ENCODE data around the gene SIPA1L3. TPM values are rescaled to one million over a fixed set of nuclear protein-coding genes. Genes with fewer than 3 reads are reported as not detected.
A peak's percentile ranks its signal among the peaks of the same experiment; 100 is the strongest.

SIPA1L3 gene
- total and polyA plus RNA-seq, 2 of the 13 experiments (the other 11 are each of a cell fraction or from before 2014, with no cell fraction given), result 5.5 to 7.7 TPM

DNA sequence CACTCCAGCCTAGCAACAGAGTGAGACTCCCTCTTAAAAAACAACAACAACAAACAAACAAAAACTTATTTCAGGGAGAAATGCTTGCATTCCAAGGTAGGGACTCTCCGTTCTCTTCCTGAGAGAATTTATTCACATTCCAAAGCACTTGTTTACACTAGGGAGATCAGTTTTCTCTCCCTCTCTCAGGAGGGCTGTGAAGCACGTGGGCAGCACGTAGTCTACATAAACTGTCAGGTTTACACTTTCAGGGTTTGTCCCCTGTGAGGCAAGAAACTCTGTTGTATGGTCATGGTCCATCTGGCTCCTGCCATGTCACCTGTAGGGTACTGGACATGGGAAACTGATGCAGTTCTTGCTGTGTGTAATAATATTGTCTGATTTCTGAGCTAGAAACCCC, 32.2 kb upstream of the SIPA1L3 start (continued):
- TF ChIP-seq, protein P1, sequence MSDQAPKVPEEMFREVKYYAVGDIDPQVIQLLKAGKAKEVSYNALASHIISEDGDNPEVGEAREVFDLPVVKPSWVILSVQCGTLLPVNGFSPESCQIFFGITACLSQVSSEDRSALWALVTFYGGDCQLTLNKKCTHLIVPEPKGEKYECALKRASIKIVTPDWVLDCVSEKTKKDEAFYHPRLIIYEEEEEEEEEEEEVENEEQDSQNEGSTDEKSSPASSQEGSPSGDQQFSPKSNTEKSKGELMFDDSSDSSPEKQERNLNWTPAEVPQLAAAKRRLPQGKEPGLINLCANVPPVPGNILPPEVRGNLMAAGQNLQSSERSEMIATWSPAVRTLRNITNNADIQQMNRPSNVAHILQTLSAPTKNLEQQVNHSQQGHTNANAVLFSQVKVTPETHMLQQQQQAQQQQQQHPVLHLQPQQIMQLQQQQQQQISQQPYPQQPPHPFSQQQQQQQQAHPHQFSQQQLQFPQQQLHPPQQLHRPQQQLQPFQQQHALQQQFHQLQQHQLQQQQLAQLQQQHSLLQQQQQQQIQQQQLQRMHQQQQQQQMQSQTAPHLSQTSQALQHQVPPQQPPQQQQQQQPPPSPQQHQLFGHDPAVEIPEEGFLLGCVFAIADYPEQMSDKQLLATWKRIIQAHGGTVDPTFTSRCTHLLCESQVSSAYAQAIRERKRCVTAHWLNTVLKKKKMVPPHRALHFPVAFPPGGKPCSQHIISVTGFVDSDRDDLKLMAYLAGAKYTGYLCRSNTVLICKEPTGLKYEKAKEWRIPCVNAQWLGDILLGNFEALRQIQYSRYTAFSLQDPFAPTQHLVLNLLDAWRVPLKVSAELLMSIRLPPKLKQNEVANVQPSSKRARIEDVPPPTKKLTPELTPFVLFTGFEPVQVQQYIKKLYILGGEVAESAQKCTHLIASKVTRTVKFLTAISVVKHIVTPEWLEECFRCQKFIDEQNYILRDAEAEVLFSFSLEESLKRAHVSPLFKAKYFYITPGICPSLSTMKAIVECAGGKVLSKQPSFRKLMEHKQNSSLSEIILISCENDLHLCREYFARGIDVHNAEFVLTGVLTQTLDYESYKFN (CRISPR knock-in tag; conservative IDR thresholded peaks at IDR 0.05), result 0 out of 2 replicates have a peak, but pooled peaks have one; percentile 31
- TF ChIP-seq KLF12 (CRISPR knock-in tag; IDR thresholded peaks at IDR 0.05; ENCODE audit: borderline replicate concordance) (no peak), HES4 (CRISPR knock-in tag; IDR thresholded peaks at IDR 0.05; ENCODE audit: borderline replicate concordance) (no peak), CHD4 (IDR thresholded peaks at IDR 0.05; ENCODE audit: borderline replicate concordance, low read length) (no peak), ZFP36L1 (CRISPR knock-in tag; IDR thresholded peaks at IDR 0.05) (peak; percentile 72; the same call in 1 of the 2 replicates), MED1 (CRISPR knock-in tag; IDR thresholded peaks at IDR 0.05) (peak; percentile 69), MAFK (conservative IDR thresholded peaks at IDR 0.05 in 1 of 2, IDR thresholded peaks at IDR 0.05 in 1 of 2; ENCODE audit: low read length in 2 of 2) (no peak), ZNF607 (CRISPR knock-in tag; IDR thresholded peaks at IDR 0.05; ENCODE audit: borderline replicate concordance) (0 out of 2 replicates have a peak, but pooled peaks have one; percentile 45), RCOR2 (CRISPR knock-in tag; IDR thresholded peaks at IDR 0.05) (no peak), NR3C1 (CRISPR knock-in tag; IDR thresholded peaks at IDR 0.05) (no peak), HMGXB4 (CRISPR knock-in tag; IDR thresholded peaks at IDR 0.05; ENCODE audit: borderline replicate concordance in 1 of 2, low read depth in 1 of 2) (peak in 1 of 2 experiments; percentile 30; a peak in 1 of 4 replicates), CSRNP2 (CRISPR knock-in tag; conservative IDR thresholded peaks at IDR 0.05; ENCODE audit: low read depth) (no peak), KDM2A (CRISPR knock-in tag; IDR thresholded peaks at IDR 0.05; ENCODE audit: borderline replicate concordance, low read depth) (no peak), PREB (CRISPR knock-in tag; IDR thresholded peaks at IDR 0.05) (no peak), ZNF331 (CRISPR knock-in tag; IDR thresholded peaks at IDR 0.05) (peak; percentile 43; the same call in 1 of the 2 replicates), SAP130 (CRISPR knock-in tag; IDR thresholded peaks at IDR 0.05; ENCODE audit: low read depth) (peak; percentile 65), CBX1 (IDR thresholded peaks at IDR 0.05; ENCODE audit: low read depth) (no peak), ZNF766 (CRISPR knock-in tag; IDR thresholded peaks at IDR 0.05; ENCODE audit: borderline replicate concordance) (peak; percentile 44; the same call in 1 of the 2 replicates), WIZ (CRISPR knock-in tag; IDR thresholded peaks at IDR 0.05) (peak; percentile 68; the same call in 1 of the 2 replicates)
